Measurements from ENCODE around the gene HIVEP3. TPM values are rescaled to one million over a fixed set of nuclear protein-coding genes. Genes with fewer than 3 reads are reported as not detected.

The HIVEP3 gene
- total RNA-seq, 1 experiment from 2014 or later = 3.1 TPM

DNA sequence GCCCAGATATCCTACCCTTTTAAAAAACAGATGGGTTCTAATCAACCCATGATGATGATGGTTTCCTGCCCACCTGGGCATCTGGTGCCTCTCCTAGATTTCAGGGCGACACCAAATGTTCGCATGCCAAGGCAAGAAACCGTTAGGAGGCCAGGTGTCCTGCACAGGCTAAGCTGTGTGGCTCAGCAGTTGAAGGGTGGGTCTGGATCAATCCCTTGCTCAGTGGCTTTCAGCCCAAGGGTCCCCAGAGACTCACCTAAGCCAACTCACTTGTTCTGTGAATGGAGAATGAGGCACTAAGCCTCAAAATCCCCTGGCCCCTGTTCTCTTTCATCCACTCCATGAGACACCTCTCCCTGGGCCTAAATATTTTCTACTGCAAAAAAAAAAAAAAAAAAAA is 265.1 kb downstream of the HIVEP3 start:
- ChIA-PET CTCF (no interaction called here), POLR2A (ENCODE audit: low non-redundant PET) (no interaction called here)
- intact Hi-C loops (cut with micrococcal nuclease; ENCODE audit: unreplicated experiment) = no loop called here
- TF ChIP-seq, protein P1, sequence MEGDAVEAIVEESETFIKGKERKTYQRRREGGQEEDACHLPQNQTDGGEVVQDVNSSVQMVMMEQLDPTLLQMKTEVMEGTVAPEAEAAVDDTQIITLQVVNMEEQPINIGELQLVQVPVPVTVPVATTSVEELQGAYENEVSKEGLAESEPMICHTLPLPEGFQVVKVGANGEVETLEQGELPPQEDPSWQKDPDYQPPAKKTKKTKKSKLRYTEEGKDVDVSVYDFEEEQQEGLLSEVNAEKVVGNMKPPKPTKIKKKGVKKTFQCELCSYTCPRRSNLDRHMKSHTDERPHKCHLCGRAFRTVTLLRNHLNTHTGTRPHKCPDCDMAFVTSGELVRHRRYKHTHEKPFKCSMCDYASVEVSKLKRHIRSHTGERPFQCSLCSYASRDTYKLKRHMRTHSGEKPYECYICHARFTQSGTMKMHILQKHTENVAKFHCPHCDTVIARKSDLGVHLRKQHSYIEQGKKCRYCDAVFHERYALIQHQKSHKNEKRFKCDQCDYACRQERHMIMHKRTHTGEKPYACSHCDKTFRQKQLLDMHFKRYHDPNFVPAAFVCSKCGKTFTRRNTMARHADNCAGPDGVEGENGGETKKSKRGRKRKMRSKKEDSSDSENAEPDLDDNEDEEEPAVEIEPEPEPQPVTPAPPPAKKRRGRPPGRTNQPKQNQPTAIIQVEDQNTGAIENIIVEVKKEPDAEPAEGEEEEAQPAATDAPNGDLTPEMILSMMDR (conservative IDR thresholded peaks at IDR 0.05; ENCODE audit: low read depth, low read length) = no peak
- no peak for TF ChIP-seq EZH2 (IDR thresholded peaks at IDR 0.05; ENCODE audit: borderline replicate concordance, low read depth, low read length, poor library complexity, severe bottlenecking)
- Histone ChIP-seq H3K4me1 (ENCODE audit: insufficient read depth, low read length, poor library complexity, severe bottlenecking) (peaks cover 69% of the 10 kb centered on the region), H3K36me3 (ENCODE audit: insufficient read depth, low read length, poor library complexity, severe bottlenecking) (no peaks in the 10 kb centered on the region), H3K27me3 (replicated peaks; ENCODE audit: insufficient read depth, low read depth, low read length, poor library complexity) (no peaks in the 10 kb centered on the region), H3K4me3 (ENCODE audit: low read depth, low read length, poor library complexity, severe bottlenecking) (no peak overlapping the region), H3K27ac (ENCODE audit: low read depth, low read length, poor library complexity, severe bottlenecking) (no peak overlapping the region), H3K9me3 (ENCODE audit: low read depth, low read length, poor library complexity, severe bottlenecking) (no peaks in the 10 kb centered on the region)
- no peak for DNase-seq (ENCODE audit: low spot score)
- no TSS peak for BruUV-seq (replicated peaks)

GRCh38 chr1:41652384-41653265 is 266.1 kb downstream of the HIVEP3 start:
- intact Hi-C loops (cut with micrococcal nuclease; ENCODE audit: unreplicated experiment) = no loop called here
- Histone ChIP-seq H3K36me3 (ENCODE audit: insufficient read depth, low read length, poor library complexity, severe bottlenecking) (no peaks in the 10 kb centered on the region), H3K27ac (ENCODE audit: low read depth, low read length, poor library complexity, severe bottlenecking) (peak overlapping the region; percentile 87), H3K9me3 (ENCODE audit: low read depth, low read length, poor library complexity, severe bottlenecking) (no peaks in the 10 kb centered on the region), H3K4me1 (ENCODE audit: insufficient read depth, low read length, poor library complexity, severe bottlenecking) (peaks cover 64% of the 10 kb centered on the region), H3K4me3 (ENCODE audit: low read depth, low read length, poor library complexity, severe bottlenecking) (no peak overlapping the region), H3K27me3 (replicated peaks; ENCODE audit: insufficient read depth, low read depth, low read length, poor library complexity) (no peaks in the 10 kb centered on the region)
- BruUV-seq (replicated peaks) = no TSS peak
- CTCF ChIA-PET = no interaction called here
- no peak for TF ChIP-seq EZH2 (IDR thresholded peaks at IDR 0.05; ENCODE audit: borderline replicate concordance, low read depth, low read length, poor library complexity, severe bottlenecking)
- TF ChIP-seq, protein P1 (conservative IDR thresholded peaks at IDR 0.05; ENCODE audit: low read depth, low read length) = no peak
- POLR2A ChIA-PET (ENCODE audit: low non-redundant PET) = no interaction called here
- DNase-seq (ENCODE audit: low spot score) = no peak

GRCh38 chr1:41650028-41650880 is 268.5 kb downstream of the HIVEP3 start:
- peak overlapping the region; percentile 87 for H3K27ac ChIP-seq (ENCODE audit: low read depth, low read length, poor library complexity, severe bottlenecking)
- peak overlapping the region; percentile 18 for H3K4me3 ChIP-seq (ENCODE audit: low read depth, low read length, poor library complexity, severe bottlenecking)
- intact Hi-C loops (cut with micrococcal nuclease; ENCODE audit: unreplicated experiment) = no loop called here
- peak; percentile 91 for DNase-seq (ENCODE audit: low spot score)
- TF ChIP-seq, protein P1 (conservative IDR thresholded peaks at IDR 0.05; ENCODE audit: low read depth, low read length) = no peak
- no peak for TF ChIP-seq EZH2 (IDR thresholded peaks at IDR 0.05; ENCODE audit: borderline replicate concordance, low read depth, low read length, poor library complexity, severe bottlenecking)
- ChIA-PET CTCF (no interaction called here), POLR2A (ENCODE audit: low non-redundant PET) (interaction anchor here (0.6 to 1.3 kb wide), 2 partner anchors 12 to 106 kb away, joined by 3 to 4 read pairs; no protein-coding TSS in a partner anchor)
- H3K27me3 ChIP-seq (replicated peaks; ENCODE audit: insufficient read depth, low read depth, low read length, poor library complexity) = no peaks in the 10 kb centered on the region
- H3K9me3 ChIP-seq (ENCODE audit: low read depth, low read length, poor library complexity, severe bottlenecking) = no peaks in the 10 kb centered on the region
- no TSS peak for BruUV-seq (replicated peaks)
- H3K4me1 ChIP-seq (ENCODE audit: insufficient read depth, low read length, poor library complexity, severe bottlenecking) = peaks cover 68% of the 10 kb centered on the region
- H3K36me3 ChIP-seq (ENCODE audit: insufficient read depth, low read length, poor library complexity, severe bottlenecking) = no peaks in the 10 kb centered on the region
